Esophagus muscularis mucosa (tissue), 4 donors: Measurements from ENCODE around the gene ABLIM3. TPM values are rescaled to one million over a fixed set of nuclear protein-coding genes. Genes with fewer than 3 reads are reported as not detected.

Experiments used
- DNase-seq: peaks from one replicate; pipeline ENCODE4 v3.0.0-alpha.2; 2017; ENCODE audit errors: extremely low spot score
- H3K27ac ChIP-seq, 4 donors: fragments of 200-600 bp; sonication (generic); replicated peaks in 1 of 4; 1 replicate in 3 of 4; 2 replicates in 1 of 4; pipeline ENCODE4 v1.5.1; 2016 to 2019; ENCODE audit warnings: mild to moderate bottlenecking in 1 of 4
- H3K27me3 ChIP-seq, 4 donors: fragments of 200-600 bp; sonication (generic); one replicate each; pipeline versions ENCODE4 v1.5.1 to v1.6.0; 2016 to 2019
- H3K36me3 ChIP-seq, 4 donors: fragments of 200-600 bp; sonication (generic); one replicate each; pipeline ENCODE4 v1.5.1; 2016 to 2019
- H3K4me1 ChIP-seq, 4 donors: fragments of 200-600 bp; sonication (generic); one replicate each; pipeline ENCODE4 v1.5.1; 2016 to 2019
- H3K4me3 ChIP-seq, 4 donors: fragments of 200-600 bp; sonication (generic); 1 replicate in 2 of 4; 2 replicates in 2 of 4; pipeline ENCODE4 v1.5.1; 2016 to 2019; ENCODE audit warnings: mild to moderate bottlenecking in 4 of 4, moderate library complexity in 1 of 4
- H3K9me3 ChIP-seq, 4 donors: fragments of 200-600 bp; sonication (generic); 1 replicate in 3 of 4; 2 replicates in 1 of 4; pipeline ENCODE4 v1.5.1; 2016 to 2019
- CTCF ChIP-seq, 3 experiments: fragments of 200-600 bp in 2 of 3; fragments of 450-650 bp in 1 of 3; sonication (generic) in 2 of 3; IDR thresholded peaks; one replicate each; pipeline ENCODE4 v1.5.1; 2017 to 2019; ENCODE audit warnings: antibody characterized with exemption in 3 of 3, mild to moderate bottlenecking in 2 of 3, moderate library complexity in 1 of 3
- EP300 ChIP-seq: sonication (generic); formaldehyde crosslinking; IDR thresholded peaks from one replicate; pipeline ENCODE4 v1.6.1; 2017; ENCODE audit warnings: antibody characterized with exemption
- POLR2A ChIP-seq: fragments of 450-650 bp; IDR thresholded peaks from one replicate; pipeline ENCODE4 v1.6.1; 2017; ENCODE audit warnings: antibody characterized with exemption, moderate library complexity, mild to moderate bottlenecking, low read depth
- POLR2AphosphoS5 ChIP-seq, 2 donors: sonication (generic); formaldehyde crosslinking; IDR thresholded peaks; one replicate each; pipeline ENCODE4 v1.6.1; 2017; ENCODE audit warnings: antibody characterized with exemption in 2 of 2
- WGBS: methylation state at CpG from one replicate; pipeline ENCODE4 v1.1.5; 2018; 5-methylcytosine and 5-hydroxymethylcytosine counted together
- intact Hi-C: fragments of 100-400 bp; cut with DNase I; formaldehyde crosslinking; loops from one replicate; pipeline ENCODE4 v1.15.1; 2023
- total RNA-seq, 4 donors: library from RNA; depleted of rRNA; stranded (reverse); fragments of >200 nt; gene quantifications; one replicate each; pipeline versions ENCODE4 v1.1.0 to v1.2.1, GENCODE V29; 2016

ABLIM3 gene
- total RNA-seq, 4 donors from 2014 or later, result 40.9 to 64.5 (median 45.8) TPM

GRCh38 chr5:149206524-149207141, 65.3 kb downstream of the ABLIM3 start:
- Histone ChIP-seq H3K9me3 (no peaks in the 10 kb centered on the region), H3K4me3 (no peak overlapping the region), H3K4me1 (peaks cover 19 to 35% (median 21%) of the 10 kb centered on the region in 4 donors), H3K27me3 (no peaks in the 10 kb centered on the region), H3K27ac (peak overlapping the region in 3 of 4 donors; percentile 8 to 30 (median 20)), H3K36me3 (peaks cover 0 to 79% (median 40%) of the 10 kb centered on the region in 4 donors)
- intact Hi-C loops, result no loop called here
- WGBS, result 91% methylated on average over 6 of the region's 10 CpGs
- DNase-seq, result no peak
- TF ChIP-seq EP300, result no peak
- no peak for TF ChIP-seq POLR2AphosphoS5 (IDR thresholded peaks at IDR 0.05)
- TF ChIP-seq CTCF (IDR thresholded peaks at IDR 0.05), result no peak
- no peak for TF ChIP-seq POLR2A

DNA sequence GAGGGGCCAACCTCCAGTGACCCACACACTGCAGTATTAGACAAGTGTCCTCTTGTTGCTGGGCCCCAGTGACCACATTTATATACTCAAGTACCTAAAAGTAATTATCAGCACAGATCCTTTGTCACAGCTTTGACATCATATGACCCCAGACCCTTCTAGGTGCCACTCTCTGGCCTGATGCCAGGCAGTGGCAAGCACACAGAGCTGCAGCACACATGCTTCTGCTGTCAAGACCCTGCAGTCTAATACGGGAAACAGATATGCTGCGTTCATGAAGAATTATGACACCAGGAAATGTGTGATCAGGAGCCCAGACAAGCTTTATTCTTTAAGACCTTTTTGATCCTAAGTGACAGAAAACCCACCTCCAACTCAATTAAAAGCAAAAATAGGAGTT, 66.5 kb downstream of the ABLIM3 start:
- WGBS, result 64% methylated on average over 2 of the region's 2 CpGs
- H3K36me3 ChIP-seq, result peaks cover 0 to 73% (median 30%) of the 10 kb centered on the region in 4 donors

GRCh38 chr5:149210225-149210624, 68.9 kb downstream of the ABLIM3 start:
- Histone ChIP-seq H3K4me3 (no peak overlapping the region), H3K27me3 (no peaks in the 10 kb centered on the region), H3K36me3 (peaks cover 0 to 70% (median 19%) of the 10 kb centered on the region in 4 donors), H3K4me1 (peaks cover 23 to 36% (median 32%) of the 10 kb centered on the region in 4 donors), H3K27ac (no peak overlapping the region), H3K9me3 (no peaks in the 10 kb centered on the region)
- no peak for TF ChIP-seq EP300
- TF ChIP-seq CTCF (IDR thresholded peaks at IDR 0.05), result no peak
- no peak for TF ChIP-seq POLR2A
- no peak for TF ChIP-seq POLR2AphosphoS5 (IDR thresholded peaks at IDR 0.05)
- DNase-seq, result peak; percentile 47
- 94% methylated on average over 4 of the region's 4 CpGs for WGBS
- intact Hi-C loops, result no loop called here

More for the DNA sequence above, 66.5 kb downstream of the ABLIM3 start:
- Histone ChIP-seq H3K4me1 (peaks cover 26 to 35% (median 32%) of the 10 kb centered on the region in 4 donors), H3K27ac (no peak overlapping the region), H3K9me3 (no peaks in the 10 kb centered on the region), H3K4me3 (no peak overlapping the region), H3K27me3 (no peaks in the 10 kb centered on the region)
- DNase-seq, result no peak
- no peak for TF ChIP-seq CTCF (IDR thresholded peaks at IDR 0.05)
- no peak for TF ChIP-seq POLR2AphosphoS5 (IDR thresholded peaks at IDR 0.05)
- TF ChIP-seq POLR2A, result no peak
- no peak for TF ChIP-seq EP300
- intact Hi-C loops, result no loop called here

DNA sequence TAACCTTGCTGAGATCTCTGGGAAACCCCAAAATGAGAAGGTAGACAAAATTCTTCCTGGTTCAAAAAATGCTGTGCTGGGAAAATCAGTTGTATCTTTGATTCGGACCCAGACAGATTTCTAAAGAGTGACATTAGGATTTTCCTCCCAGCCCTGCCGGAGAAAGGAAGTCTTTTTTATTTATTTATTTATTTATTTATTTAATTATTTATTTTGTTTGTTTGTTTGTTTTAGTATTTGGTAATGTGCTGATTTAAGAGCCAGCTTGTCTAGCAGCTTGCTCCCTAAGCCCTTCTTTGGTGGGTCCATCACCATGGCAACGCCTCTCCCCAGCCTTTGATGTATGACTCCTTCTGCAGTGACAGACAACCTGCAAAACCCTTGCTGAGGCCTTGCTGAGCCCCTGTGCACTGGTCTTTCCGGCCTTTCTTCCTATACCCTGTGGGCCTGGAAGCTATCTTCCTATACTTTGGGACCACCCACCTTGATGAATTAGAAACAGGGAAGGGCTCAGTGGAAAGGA, 69.7 kb downstream of the ABLIM3 start:
- DNase-seq, result no peak
- Histone ChIP-seq H3K27ac (no peak overlapping the region), H3K36me3 (peaks cover 0 to 68% (median 19%) of the 10 kb centered on the region in 4 donors), H3K4me1 (peaks cover 16 to 36% (median 31%) of the 10 kb centered on the region in 4 donors), H3K27me3 (no peaks in the 10 kb centered on the region), H3K4me3 (no peak overlapping the region), H3K9me3 (no peaks in the 10 kb centered on the region)
- TF ChIP-seq CTCF (IDR thresholded peaks at IDR 0.05), result no peak
- WGBS, result 82% methylated on average over 4 of the region's 4 CpGs
- intact Hi-C loops, result no loop called here
